CD4-positive, alpha-beta memory T cell (primary cell): ENCODE results near the gene C9. TPM values are rescaled to one million over a fixed set of nuclear protein-coding genes. Genes with fewer than 3 reads are reported as not detected.

ENCODE experiments used
- CTCF ChIA-PET: fragments of 350-600 bp; sonication (Branson Sonifier 250); formaldehyde crosslinking; loops from one replicate; lab custom pipeline; 2021; ENCODE audit warnings: inconsistent platforms; ENCODE audit not compliant: partially characterized antibody; lab: Charles Lee
- POLR2A ChIA-PET: fragments of 350-600 bp; sonication (Branson Sonifier 250); formaldehyde crosslinking; loops from one replicate; lab custom pipeline; 2021; ENCODE audit not compliant: partially characterized antibody; lab: Charles Lee
- DNase-seq, 5 donors: peaks; one replicate each; pipeline versions ENCODE4 v3.0.0 to v3.0.0-alpha.2; 2020 to 2022; ENCODE audit warnings: mixed read lengths in 1 of 5
- H3K27ac ChIP-seq: one replicate; pipeline ENCODE4 v1.7.0; 2013; ENCODE audit warnings: low read depth, low read length
- H3K27me3 ChIP-seq: 2 replicates; pipeline ENCODE4 v1.7.0; 2013; ENCODE audit warnings: mild to moderate bottlenecking, low read length, moderate library complexity; ENCODE audit not compliant: insufficient read depth
- H3K36me3 ChIP-seq: 2 replicates; pipeline ENCODE4 v1.7.0; 2013; ENCODE audit warnings: mild to moderate bottlenecking, low read length, moderate library complexity; ENCODE audit not compliant: insufficient read depth
- H3K4me1 ChIP-seq: 2 replicates; pipeline ENCODE4 v1.7.0; 2013; ENCODE audit warnings: mild to moderate bottlenecking, low read length, moderate library complexity; ENCODE audit not compliant: insufficient read depth
- H3K4me3 ChIP-seq, 2 donors: one replicate each; pipeline ENCODE4 v1.7.0; 2013; ENCODE audit warnings: low read length in 2 of 2, mild to moderate bottlenecking in 1 of 2
- H3K9me3 ChIP-seq, 2 donors: one replicate each; pipeline ENCODE4 v1.7.0; 2013; ENCODE audit warnings: low read length in 2 of 2, control low read depth in 1 of 2; ENCODE audit not compliant: control insufficient read depth in 1 of 2
- H3K27ac Mint-ChIP-seq, 7 donors: one replicate each; pipeline ENCODE4 v1.8.0; 2020 to 2021; ENCODE audit warnings: mixed read lengths in 7 of 7, mild to moderate bottlenecking in 6 of 7, inconsistent platforms in 3 of 7, moderate library complexity in 3 of 7
- H3K27me3 Mint-ChIP-seq, 2 donors: one replicate each; pipeline ENCODE4 v1.8.0; 2020 to 2021; ENCODE audit warnings: mixed read lengths in 2 of 2
- H3K36me3 Mint-ChIP-seq, 2 donors: one replicate each; pipeline ENCODE4 v1.8.0; 2020 to 2021; ENCODE audit warnings: mixed read lengths in 2 of 2, inconsistent platforms in 1 of 2, mild to moderate bottlenecking in 1 of 2
- H3K4me1 Mint-ChIP-seq, 4 donors: one replicate each; pipeline ENCODE4 v1.8.0; 2020 to 2021; ENCODE audit warnings: mixed read lengths in 4 of 4, mild to moderate bottlenecking in 1 of 4
- H3K4me3 Mint-ChIP-seq, 8 donors: one replicate each; pipeline ENCODE4 v1.8.0; 2020 to 2021; ENCODE audit warnings: mixed read lengths in 8 of 8, mild to moderate bottlenecking in 7 of 8, moderate library complexity in 6 of 8, inconsistent platforms in 3 of 8
- H3K9me3 Mint-ChIP-seq, 8 donors: one replicate each; pipeline ENCODE4 v1.8.0; 2020 to 2021; ENCODE audit warnings: mixed read lengths in 8 of 8, mild to moderate bottlenecking in 5 of 8, inconsistent platforms in 3 of 8, moderate library complexity in 1 of 8
- intact Hi-C: fragments of 100-400 bp; cut with micrococcal nuclease; formaldehyde crosslinking; loops from one replicate; pipeline ENCODE4 v1.15.1; 2023
- polyA plus RNA-seq, 2 donors: library from polyadenylated mRNA; unstranded; fragments of 300-500 nt; fragmentation: Illumina TruSeq; gene quantifications; one replicate each; pipeline ENCODE4 v1.2.3, GENCODE V29; 2021
- total RNA-seq, 2 experiments: library from RNA; stranded (reverse); gene quantifications; one replicate each; pipeline ENCODE4 v1.2.3, GENCODE V29; 2021

Gene C9
- total and polyA plus RNA-seq, 4 experiments from 2014 or later: not detected

DNA sequence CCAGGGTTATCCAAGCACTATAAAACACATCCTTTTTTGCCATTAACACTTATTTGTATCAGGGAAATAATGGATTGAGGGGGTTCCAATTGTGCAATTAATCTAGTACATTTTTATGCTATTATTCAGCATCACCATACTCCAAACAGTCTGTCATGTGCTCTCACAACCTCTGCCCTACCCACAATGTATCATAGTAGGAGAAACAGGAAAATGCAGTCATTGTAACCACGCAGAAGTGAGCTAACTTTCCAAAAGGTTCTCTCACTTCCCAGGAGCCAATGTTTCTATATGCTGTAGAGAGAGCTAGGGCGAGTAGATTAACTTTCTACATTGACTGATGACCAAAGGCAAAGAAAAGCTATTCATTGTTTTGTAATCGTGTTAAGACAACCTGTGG lies 30.7 kb upstream of the C9 start:
- intact Hi-C loops: no loop called here
- no peak overlapping the region for H3K27ac ChIP-seq
- DNase-seq: no peak
- ChIA-PET POLR2A (no interaction called here), CTCF (interaction anchor here (1.0 kb wide), 1 partner anchor 17 kb away, joined by 4 read pairs; no protein-coding TSS in a partner anchor)
- Mint-ChIP-seq H3K9me3 (no peaks in the 10 kb centered on the region), H3K36me3 (no peaks in the 10 kb centered on the region), H3K27ac (no peak overlapping the region), H3K4me1 (peaks cover 0 to 3% (median 0%) of the 10 kb centered on the region in 4 donors), H3K4me3 (no peak overlapping the region), H3K27me3 (peaks cover 2 to 3% of the 10 kb centered on the region in 2 donors)
- H3K36me3 ChIP-seq: no peaks in the 10 kb centered on the region
- no peak overlapping the region for H3K4me3 ChIP-seq
- H3K9me3 ChIP-seq: no peaks in the 10 kb centered on the region
- H3K4me1 ChIP-seq: no peaks in the 10 kb centered on the region
- no peaks in the 10 kb centered on the region for H3K27me3 ChIP-seq

- H3K27me3 ChIP-seq: no peaks in the 10 kb centered on the region
- Mint-ChIP-seq H3K4me3 (no peak overlapping the region), H3K9me3 (no peaks in the 10 kb centered on the region), H3K27me3 (peaks cover 3% of the 10 kb centered on the region in 2 donors), H3K27ac (no peak overlapping the region), H3K36me3 (no peaks in the 10 kb centered on the region), H3K4me1 (no peaks in the 10 kb centered on the region)
- intact Hi-C loops: no loop called here
- ChIA-PET POLR2A (no interaction called here), CTCF (interaction anchor here (1.7 kb wide), 1 partner anchor 15 kb away, joined by 6 read pairs; no protein-coding TSS in a partner anchor)
- H3K9me3 ChIP-seq: no peaks in the 10 kb centered on the region
- H3K4me3 ChIP-seq: no peak overlapping the region
- H3K36me3 ChIP-seq: no peaks in the 10 kb centered on the region
- DNase-seq: no peak
- H3K4me1 ChIP-seq: no peaks in the 10 kb centered on the region
- no peak overlapping the region for H3K27ac ChIP-seq
These were observed 26.6 kb upstream of the C9 start for GRCh38 chr5:39390945-39391344.

DNA sequence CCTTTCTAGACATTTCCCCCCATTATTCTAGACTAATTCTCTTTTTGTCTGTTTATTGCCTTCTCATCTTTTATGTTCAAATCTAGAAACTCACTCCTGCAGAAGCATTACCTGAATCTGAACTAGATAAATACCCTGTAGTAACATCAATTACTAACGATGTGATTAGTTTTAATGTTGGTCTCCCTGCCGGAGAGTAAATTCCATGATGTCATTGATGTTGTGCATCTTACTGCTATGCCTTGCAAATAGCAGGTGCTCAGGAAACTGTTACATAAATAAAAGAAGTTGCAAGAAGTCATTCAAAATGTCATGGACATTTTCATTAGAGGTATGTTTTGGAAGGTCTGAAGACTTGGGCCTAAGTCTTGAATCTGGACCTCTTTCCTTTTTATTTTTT lies 23.0 kb upstream of the C9 start:
- CTCF ChIA-PET: no interaction called here
- no peaks in the 10 kb centered on the region for H3K36me3 Mint-ChIP-seq
- POLR2A ChIA-PET: no interaction called here

GRCh38 chr5:39384271-39384670 lies 20.0 kb upstream of the C9 start:
- ChIA-PET POLR2A (no interaction called here), CTCF (interaction anchor here (2.1 kb wide), 1 partner anchor 8 kb away, joined by 14 read pairs; no protein-coding TSS in a partner anchor)
- intact Hi-C loops: no loop called here
- Histone ChIP-seq H3K4me3 (no peak overlapping the region), H3K27me3 (no peaks in the 10 kb centered on the region), H3K36me3 (no peaks in the 10 kb centered on the region), H3K4me1 (no peaks in the 10 kb centered on the region), H3K9me3 (no peaks in the 10 kb centered on the region), H3K27ac (no peak overlapping the region)
- H3K9me3 Mint-ChIP-seq: no peaks in the 10 kb centered on the region
- no peaks in the 10 kb centered on the region for H3K4me1 Mint-ChIP-seq
- no peak for DNase-seq
- no peak overlapping the region for H3K4me3 Mint-ChIP-seq
- H3K27ac Mint-ChIP-seq: no peak overlapping the region
- H3K36me3 Mint-ChIP-seq: no peaks in the 10 kb centered on the region
- peaks cover 8 to 14% of the 10 kb centered on the region in 2 donors for H3K27me3 Mint-ChIP-seq

More for the DNA sequence above, 23.0 kb upstream of the C9 start:
- no peaks in the 10 kb centered on the region for H3K9me3 Mint-ChIP-seq
- no peaks in the 10 kb centered on the region for H3K4me1 Mint-ChIP-seq
- H3K27me3 Mint-ChIP-seq: peaks cover 3 to 5% of the 10 kb centered on the region in 2 donors
- DNase-seq: no peak
- Histone ChIP-seq H3K36me3 (no peaks in the 10 kb centered on the region), H3K4me3 (no peak overlapping the region), H3K27me3 (no peaks in the 10 kb centered on the region), H3K4me1 (no peaks in the 10 kb centered on the region), H3K9me3 (no peaks in the 10 kb centered on the region), H3K27ac (no peak overlapping the region)
- H3K27ac Mint-ChIP-seq: no peak overlapping the region
- H3K4me3 Mint-ChIP-seq: no peak overlapping the region
- intact Hi-C loops: no loop called here

GRCh38 chr5:39381376-39381775 lies 17.1 kb upstream of the C9 start:
- no peak overlapping the region for H3K27ac ChIP-seq
- no peaks in the 10 kb centered on the region for H3K27me3 ChIP-seq
- Mint-ChIP-seq H3K36me3 (no peaks in the 10 kb centered on the region), H3K27me3 (peaks cover 8 to 17% of the 10 kb centered on the region in 2 donors), H3K27ac (no peak overlapping the region), H3K4me1 (peaks cover 0 to under 1% (median 0%) of the 10 kb centered on the region in 4 donors), H3K4me3 (no peak overlapping the region), H3K9me3 (no peaks in the 10 kb centered on the region)
- CTCF ChIA-PET: no interaction called here
- H3K4me3 ChIP-seq: no peak overlapping the region
- intact Hi-C loops: no loop called here
- no peak for DNase-seq
- H3K9me3 ChIP-seq: no peaks in the 10 kb centered on the region
- H3K36me3 ChIP-seq: no peaks in the 10 kb centered on the region
- no peaks in the 10 kb centered on the region for H3K4me1 ChIP-seq
- POLR2A ChIA-PET: no interaction called here

GRCh38 chr5:39379693-39380092 lies 15.4 kb upstream of the C9 start:
- ChIA-PET CTCF (no interaction called here), POLR2A (no interaction called here)
- no peaks in the 10 kb centered on the region for H3K27me3 ChIP-seq
- H3K4me1 ChIP-seq: no peaks in the 10 kb centered on the region
- no peak overlapping the region for H3K4me3 ChIP-seq
- intact Hi-C loops: no loop called here
- Mint-ChIP-seq H3K36me3 (no peaks in the 10 kb centered on the region), H3K4me1 (peaks cover 0 to 4% (median 0%) of the 10 kb centered on the region in 4 donors), H3K27me3 (peaks cover 12 to 20% of the 10 kb centered on the region in 2 donors), H3K9me3 (no peaks in the 10 kb centered on the region), H3K4me3 (no peak overlapping the region), H3K27ac (no peak overlapping the region)
- H3K36me3 ChIP-seq: no peaks in the 10 kb centered on the region
- no peaks in the 10 kb centered on the region for H3K9me3 ChIP-seq
- no peak overlapping the region for H3K27ac ChIP-seq
- DNase-seq: no peak

GRCh38 chr5:39377613-39378012 lies 13.3 kb upstream of the C9 start:
- Mint-ChIP-seq H3K4me3 (no peak overlapping the region), H3K36me3 (no peaks in the 10 kb centered on the region), H3K4me1 (peaks cover 0 to 4% (median 0%) of the 10 kb centered on the region in 4 donors), H3K27ac (no peak overlapping the region), H3K9me3 (no peaks in the 10 kb centered on the region), H3K27me3 (peaks cover 9 to 19% of the 10 kb centered on the region in 2 donors)
- no peak overlapping the region for H3K27ac ChIP-seq
- POLR2A ChIA-PET: no interaction called here
- no peak overlapping the region for H3K4me3 ChIP-seq
- H3K4me1 ChIP-seq: no peaks in the 10 kb centered on the region
- no peaks in the 10 kb centered on the region for H3K36me3 ChIP-seq
- no peak for DNase-seq
- no peaks in the 10 kb centered on the region for H3K9me3 ChIP-seq
- CTCF ChIA-PET: interaction anchor here (0.7 to 3.5 kb wide), 5 partner anchors 15 to 170 kb away, joined by 3 to 28 read pairs (median 4); no protein-coding TSS in a partner anchor
- H3K27me3 ChIP-seq: no peaks in the 10 kb centered on the region
- intact Hi-C loops: loop anchor here (2.0 kb wide), 1 partner anchor 161 kb away; no protein-coding TSS in a partner anchor
